HUES64 (cell line): Measurements from ENCODE around the gene CFAP58.
A peak's percentile ranks its signal among the peaks of the same experiment; 100 is the strongest.

Experiments used
- H3K27ac ChIP-seq: 2 replicates; pipeline ENCODE4 v1.7.0; 2013; ENCODE audit warnings: low read depth, low read length, inconsistent platforms
- H3K27me3 ChIP-seq: 2 replicates; pipeline ENCODE4 v1.6.1; 2013; ENCODE audit warnings: mild to moderate bottlenecking, low read length; ENCODE audit not compliant: insufficient read depth
- H3K36me3 ChIP-seq: 2 replicates; pipeline ENCODE4 v1.6.1; 2013; ENCODE audit warnings: mild to moderate bottlenecking, low read length; ENCODE audit not compliant: insufficient read depth
- H3K4me1 ChIP-seq: 2 replicates; pipeline ENCODE4 v1.6.1; 2013; ENCODE audit warnings: mild to moderate bottlenecking, low read length, moderate library complexity; ENCODE audit not compliant: insufficient read depth
- H3K4me3 ChIP-seq: 2 replicates; pipeline ENCODE4 v1.5.1; 2013; ENCODE audit warnings: mild to moderate bottlenecking, low read length, moderate library complexity
- H3K9ac ChIP-seq: 2 replicates; pipeline ENCODE4 v1.6.1; 2013; ENCODE audit warnings: mild to moderate bottlenecking, low read depth, low read length
- H3K9me3 ChIP-seq: 2 replicates; pipeline ENCODE4 v1.6.1; 2013; ENCODE audit warnings: low read depth, low read length; ENCODE audit not compliant: insufficient read depth
- WGBS: fragments of 150-250, 120-280 bp; methylation state at CpG from one replicate; pipeline ENCODE4 v1.1.7; 2013; ENCODE audit warnings: missing lambda C conversion rate; 5-methylcytosine and 5-hydroxymethylcytosine counted together

Gene CFAP58

GRCh38 chr10:104349623-104350126 lies 4.0 kb upstream of the CFAP58 start:
- Histone ChIP-seq H3K4me3 (no peak overlapping the region), H3K27ac (peak overlapping the region; percentile 43; the same call in 1 of the 2 replicates), H3K9me3 (no peaks in the 10 kb centered on the region), H3K9ac (peak overlapping the region; percentile 57), H3K4me1 (peaks cover 10% of the 10 kb centered on the region), H3K36me3 (no peaks in the 10 kb centered on the region), H3K27me3 (peaks cover 13% of the 10 kb centered on the region)
- 40% methylated on average over 5 of the region's 5 CpGs for WGBS

DNA sequence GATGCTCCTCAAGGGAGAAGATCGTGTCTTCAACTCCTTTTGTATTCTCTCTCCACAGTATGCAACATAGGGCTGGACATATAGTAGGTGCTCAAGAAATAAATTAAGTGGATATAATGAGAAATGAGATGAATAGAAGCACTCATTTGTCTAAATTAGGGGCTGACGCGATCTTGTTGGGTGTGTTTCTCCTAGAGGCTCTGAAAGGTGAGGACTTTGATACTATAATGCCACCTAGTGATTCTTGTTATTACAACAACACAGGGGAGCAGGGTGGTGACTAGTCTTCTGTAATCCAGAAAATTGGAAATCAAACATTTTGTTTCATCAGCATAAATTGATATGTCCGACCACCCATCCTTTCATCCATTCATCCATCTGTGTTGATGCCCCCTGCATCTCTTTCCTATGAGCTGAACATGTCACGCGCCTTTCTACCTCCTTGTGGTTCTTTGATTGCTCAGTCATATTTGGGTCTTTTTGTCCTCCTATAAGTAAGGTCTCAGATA lies 3.5 kb upstream of the CFAP58 start:
- Histone ChIP-seq H3K27me3 (peaks cover 18% of the 10 kb centered on the region), H3K4me1 (peaks cover 10% of the 10 kb centered on the region), H3K36me3 (no peaks in the 10 kb centered on the region), H3K9ac (no peak overlapping the region), H3K27ac (no peak overlapping the region), H3K9me3 (no peaks in the 10 kb centered on the region), H3K4me3 (no peak overlapping the region)
- 45% methylated on average over 5 of the region's 6 CpGs for WGBS

DNA sequence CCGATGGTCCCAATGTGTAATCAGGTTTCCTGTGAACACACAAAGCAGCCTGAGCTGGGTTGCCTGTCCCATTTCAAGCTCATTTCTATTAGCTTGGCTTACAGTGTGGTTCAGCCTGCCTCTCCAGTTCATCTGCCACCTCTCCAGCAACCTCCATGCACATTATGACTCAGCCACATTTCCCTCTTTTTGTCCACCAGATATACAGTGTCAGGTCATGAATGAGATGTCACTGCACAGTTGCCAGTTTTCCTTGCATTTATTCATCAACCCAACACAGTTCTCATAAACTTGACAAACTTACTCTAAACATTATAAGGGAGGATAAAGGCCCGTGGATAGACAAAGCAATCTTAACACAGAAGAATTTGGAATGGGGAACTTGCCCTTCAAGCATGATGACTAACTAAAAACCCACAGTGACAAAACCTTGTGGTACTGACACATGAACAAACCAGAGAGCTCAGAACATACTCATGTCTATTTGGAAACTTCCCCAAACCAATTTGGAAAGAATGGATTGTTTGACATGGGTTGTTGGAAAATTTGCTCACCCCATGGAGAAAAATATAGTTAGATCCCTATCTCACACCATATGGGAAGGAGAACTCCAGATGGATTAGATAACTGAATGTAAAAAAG lies 2.5 kb upstream of the CFAP58 start:
- Histone ChIP-seq H3K27ac (no peak overlapping the region), H3K9ac (no peak overlapping the region), H3K4me3 (no peak overlapping the region), H3K36me3 (no peaks in the 10 kb centered on the region), H3K27me3 (peaks cover 23% of the 10 kb centered on the region), H3K9me3 (no peaks in the 10 kb centered on the region), H3K4me1 (peaks cover 10% of the 10 kb centered on the region)
- WGBS = 90% methylated on average over 2 of the region's 2 CpGs

DNA sequence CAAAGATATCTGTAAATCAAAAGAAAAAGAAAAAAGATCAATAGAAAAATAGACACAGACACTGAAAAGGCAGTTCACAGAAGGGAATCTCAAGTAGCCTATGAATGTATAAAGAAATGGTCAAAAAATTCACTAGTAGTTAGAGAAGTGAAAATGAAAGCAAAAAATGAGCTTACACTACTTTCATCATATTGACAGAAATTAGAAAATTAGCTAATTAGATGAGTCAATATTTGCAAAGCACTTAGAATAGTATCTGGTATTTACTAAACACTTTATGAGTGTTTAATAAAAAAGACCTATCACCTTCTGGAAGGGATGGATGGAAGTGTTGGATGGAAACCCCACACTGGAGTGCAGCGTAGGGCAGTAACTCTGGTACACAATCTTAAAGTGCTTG lies 1.7 kb upstream of the CFAP58 start:
- Histone ChIP-seq H3K36me3 (no peaks in the 10 kb centered on the region), H3K27me3 (peaks cover 23% of the 10 kb centered on the region), H3K9me3 (no peaks in the 10 kb centered on the region), H3K9ac (no peak overlapping the region), H3K27ac (no peak overlapping the region), H3K4me3 (no peak overlapping the region), H3K4me1 (peaks cover 10% of the 10 kb centered on the region)
- 100% methylated on average over 1 of the region's 1 CpG for WGBS

- Histone ChIP-seq H3K27ac (no peak overlapping the region), H3K4me3 (no peak overlapping the region), H3K27me3 (peaks cover 9% of the 10 kb centered on the region), H3K9me3 (peaks cover 4% of the 10 kb centered on the region; the same call in 1 of the 2 replicates), H3K4me1 (no peaks in the 10 kb centered on the region), H3K9ac (no peak overlapping the region), H3K36me3 (no peaks in the 10 kb centered on the region)
- 92% methylated on average over 2 of the region's 2 CpGs for WGBS
Observed at GRCh38 chr10:104359811-104360210, 6.2 kb downstream of the CFAP58 start.

- no peaks in the 10 kb centered on the region for H3K27me3 ChIP-seq
- H3K9me3 ChIP-seq = peaks cover 12% of the 10 kb centered on the region; the same call in 1 of the 2 replicates
- H3K36me3 ChIP-seq = no peaks in the 10 kb centered on the region
- no peak overlapping the region for H3K4me3 ChIP-seq
- no peak overlapping the region for H3K9ac ChIP-seq
- no peak overlapping the region for H3K27ac ChIP-seq
- H3K4me1 ChIP-seq = peaks cover 11% of the 10 kb centered on the region; the same call in 1 of the 2 replicates
- 84% methylated on average over 8 of the region's 8 CpGs for WGBS
Observed at GRCh38 chr10:104367904-104368303, 14.3 kb downstream of the CFAP58 start.

DNA sequence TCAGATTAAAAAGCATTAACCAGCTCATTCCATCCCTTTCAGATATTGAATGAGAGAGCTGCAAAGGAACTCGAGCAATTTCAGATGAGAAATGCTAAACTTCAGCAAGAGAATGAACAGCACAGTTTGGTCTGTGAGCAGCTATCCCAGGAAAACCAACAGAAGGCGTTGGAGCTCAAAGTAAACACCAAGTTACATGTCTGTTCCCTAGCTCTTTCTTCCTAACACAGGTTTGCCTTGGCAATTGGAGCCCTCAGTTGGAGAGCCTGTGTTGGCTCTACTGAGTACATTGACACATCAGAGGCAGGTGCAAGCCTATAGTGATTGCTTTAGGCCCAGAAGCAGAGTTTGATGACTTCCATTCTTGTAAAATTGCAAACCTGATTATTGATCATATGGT lies 14.7 kb downstream of the CFAP58 start:
- WGBS = 74% methylated on average over 2 of the region's 2 CpGs
- no peaks in the 10 kb centered on the region for H3K36me3 ChIP-seq
- peaks cover 12% of the 10 kb centered on the region; the same call in 1 of the 2 replicates for H3K9me3 ChIP-seq
- H3K27me3 ChIP-seq = no peaks in the 10 kb centered on the region
- H3K9ac ChIP-seq = no peak overlapping the region
- H3K4me3 ChIP-seq = no peak overlapping the region
- H3K4me1 ChIP-seq = peaks cover 11% of the 10 kb centered on the region; the same call in 1 of the 2 replicates
- no peak overlapping the region for H3K27ac ChIP-seq

DNA sequence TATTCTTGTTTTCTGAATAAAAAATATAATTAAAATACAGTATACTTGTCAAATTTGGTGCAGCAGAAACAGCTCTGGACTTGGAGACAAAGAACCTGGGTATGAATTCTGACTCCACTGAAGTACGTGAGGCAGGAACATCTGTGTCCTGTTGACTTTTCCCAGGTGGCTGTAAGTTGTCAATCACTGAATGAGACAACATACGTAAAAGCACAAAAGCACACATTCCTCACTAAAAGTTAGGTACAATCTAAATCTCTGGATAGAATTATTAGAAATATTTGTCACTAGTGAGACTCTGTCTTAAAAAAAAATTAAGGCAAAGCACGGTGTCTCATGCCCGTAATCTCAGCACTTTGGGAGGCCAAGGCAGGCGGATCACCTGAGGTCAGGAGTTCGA lies 18.1 kb downstream of the CFAP58 start:
- no peak overlapping the region for H3K9ac ChIP-seq
- H3K27me3 ChIP-seq = no peaks in the 10 kb centered on the region
- H3K4me1 ChIP-seq = peaks cover 15% of the 10 kb centered on the region
- no peak overlapping the region for H3K4me3 ChIP-seq
- WGBS = 93% methylated on average over 5 of the region's 6 CpGs
- H3K27ac ChIP-seq = no peak overlapping the region
- H3K9me3 ChIP-seq = peaks cover 7% of the 10 kb centered on the region; the same call in 1 of the 2 replicates
- H3K36me3 ChIP-seq = no peaks in the 10 kb centered on the region

GRCh38 chr10:104374591-104374990 lies 21.0 kb downstream of the CFAP58 start:
- no peaks in the 10 kb centered on the region for H3K27me3 ChIP-seq
- H3K27ac ChIP-seq = no peak overlapping the region
- H3K9ac ChIP-seq = no peak overlapping the region
- peaks cover 17% of the 10 kb centered on the region for H3K4me1 ChIP-seq
- H3K4me3 ChIP-seq = no peak overlapping the region
- H3K36me3 ChIP-seq = no peaks in the 10 kb centered on the region
- 75% methylated on average over 1 of the region's 1 CpG for WGBS
- H3K9me3 ChIP-seq = peaks cover 7% of the 10 kb centered on the region; the same call in 1 of the 2 replicates

- H3K27ac ChIP-seq = no peak overlapping the region
- WGBS = 73% methylated on average over 3 of the region's 4 CpGs
Observed at GRCh38 chr10:104376784-104377300, 23.2 kb downstream of the CFAP58 start.

DNA sequence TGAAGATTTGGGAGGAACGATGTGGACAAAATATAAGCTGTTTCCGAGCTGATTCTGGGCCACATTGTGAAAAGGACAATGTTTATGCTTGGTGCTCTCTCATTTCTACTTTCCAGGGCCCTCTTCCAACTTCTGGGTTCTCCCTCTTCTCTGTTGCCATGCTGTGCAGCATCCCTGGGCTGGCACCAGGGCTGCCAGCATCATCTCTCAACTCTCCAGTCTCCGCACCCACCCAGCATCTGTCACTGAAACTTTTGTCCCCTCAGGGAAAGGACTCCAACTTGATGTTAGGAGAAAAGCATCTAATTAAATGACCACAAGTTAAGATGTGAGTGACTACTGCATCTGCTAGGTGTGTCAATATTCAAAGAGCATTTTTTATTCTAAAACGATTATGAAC lies 26.7 kb downstream of the CFAP58 start:
- Histone ChIP-seq H3K4me3 (no peak overlapping the region), H3K27me3 (no peaks in the 10 kb centered on the region), H3K4me1 (peaks cover 17% of the 10 kb centered on the region), H3K9me3 (no peaks in the 10 kb centered on the region), H3K9ac (no peak overlapping the region), H3K36me3 (no peaks in the 10 kb centered on the region), H3K27ac (no peak overlapping the region)
- 91% methylated on average over 4 of the region's 4 CpGs for WGBS

More at GRCh38 chr10:104376784-104377300, 23.2 kb downstream of the CFAP58 start:
- H3K4me1 ChIP-seq = peaks cover 17% of the 10 kb centered on the region
- H3K27me3 ChIP-seq = no peaks in the 10 kb centered on the region
- peaks cover under 1% of the 10 kb centered on the region; the same call in 1 of the 2 replicates for H3K9me3 ChIP-seq
- no peaks in the 10 kb centered on the region for H3K36me3 ChIP-seq
- no peak overlapping the region for H3K4me3 ChIP-seq
- H3K9ac ChIP-seq = no peak overlapping the region
